DND-41 (cell line): ENCODE measurements around the gene KRTAP2-3.

Experiments
- ATAC-seq: fragments of 200-7000 bp; cut with Tn5 transposase; 3 replicates; pipeline ENCODE4 v1.9.1; 2021; ENCODE audit warnings: low read depth; ENCODE audit not compliant: insufficient read depth
- DNase-seq: peaks from one replicate; pipeline ENCODE4 v3.0.0-alpha.2; 2020
- H2AFZ ChIP-seq: 2 replicates; pipeline ENCODE4 v1.6.0; 2012; ENCODE audit warnings: low read depth, low read length
- H3K27ac ChIP-seq: 2 replicates; pipeline ENCODE4 v1.5.1; 2012; ENCODE audit warnings: low read length, inconsistent platforms
- H3K27me3 ChIP-seq: fragments of 200-600 bp; sonication (generic); 2 replicates; pipeline ENCODE4 v1.6.0; 2012; ENCODE audit warnings: low read length, mild to moderate bottlenecking, inconsistent platforms; ENCODE audit not compliant: insufficient read depth, poor library complexity
- H3K36me3 ChIP-seq: 2 replicates; pipeline ENCODE4 v1.5.1; 2012; ENCODE audit warnings: low read length, inconsistent platforms; ENCODE audit not compliant: insufficient read depth
- H3K4me1 ChIP-seq: 2 replicates; pipeline ENCODE4 v1.5.1; 2012; ENCODE audit warnings: mild to moderate bottlenecking, low read length; ENCODE audit not compliant: insufficient read depth
- H3K4me2 ChIP-seq: 2 replicates; pipeline ENCODE4 v1.6.0; 2012; ENCODE audit warnings: mild to moderate bottlenecking, moderate library complexity, low read length, inconsistent platforms; ENCODE audit not compliant: insufficient read depth
- H3K4me3 ChIP-seq, 2 experiments: fragments of 200-600 bp in 1 of 2; shearing (Covaris generic) in 1 of 2; 2 replicates each; pipeline ENCODE4 v1.5.1; 2012 to 2016; ENCODE audit warnings: inconsistent platforms in 2 of 2, low read length in 2 of 2, mild to moderate bottlenecking in 2 of 2, low read depth in 1 of 2, moderate library complexity in 1 of 2
- H3K79me2 ChIP-seq: 2 replicates; pipeline ENCODE4 v1.6.0; 2012; ENCODE audit warnings: low read length, inconsistent platforms; ENCODE audit not compliant: insufficient read depth
- H3K9ac ChIP-seq: 2 replicates; pipeline ENCODE4 v1.6.0; 2012; ENCODE audit warnings: low read depth, mild to moderate bottlenecking, inconsistent platforms, low read length, moderate library complexity
- H3K9me3 ChIP-seq: 2 replicates; pipeline ENCODE4 v1.5.1; 2012; ENCODE audit warnings: low read length, moderate library complexity, mild to moderate bottlenecking, inconsistent platforms; ENCODE audit not compliant: insufficient read depth, severe bottlenecking
- H4K20me1 ChIP-seq: 2 replicates; pipeline ENCODE4 v1.6.0; 2012; ENCODE audit warnings: low read length; ENCODE audit not compliant: insufficient read depth
- EZH2 ChIP-seq: IDR thresholded peaks from 3 replicates; pipeline ENCODE4 v1.6.1; 2012; ENCODE audit warnings: borderline replicate concordance, low read depth, mild to moderate bottlenecking, moderate library complexity, low read length, inconsistent platforms; ENCODE audit not compliant: severe bottlenecking
- TF ChIP-seq, protein P1 (sequence below): IDR thresholded peaks from 2 replicates; pipeline ENCODE4 v1.5.1; 2012; ENCODE audit warnings: borderline replicate concordance, low read length, moderate library complexity, mild to moderate bottlenecking; ENCODE audit not compliant: poor library complexity, severe bottlenecking; ENCODE audit errors: extremely low read depth

Gene KRTAP2-3

DNA sequence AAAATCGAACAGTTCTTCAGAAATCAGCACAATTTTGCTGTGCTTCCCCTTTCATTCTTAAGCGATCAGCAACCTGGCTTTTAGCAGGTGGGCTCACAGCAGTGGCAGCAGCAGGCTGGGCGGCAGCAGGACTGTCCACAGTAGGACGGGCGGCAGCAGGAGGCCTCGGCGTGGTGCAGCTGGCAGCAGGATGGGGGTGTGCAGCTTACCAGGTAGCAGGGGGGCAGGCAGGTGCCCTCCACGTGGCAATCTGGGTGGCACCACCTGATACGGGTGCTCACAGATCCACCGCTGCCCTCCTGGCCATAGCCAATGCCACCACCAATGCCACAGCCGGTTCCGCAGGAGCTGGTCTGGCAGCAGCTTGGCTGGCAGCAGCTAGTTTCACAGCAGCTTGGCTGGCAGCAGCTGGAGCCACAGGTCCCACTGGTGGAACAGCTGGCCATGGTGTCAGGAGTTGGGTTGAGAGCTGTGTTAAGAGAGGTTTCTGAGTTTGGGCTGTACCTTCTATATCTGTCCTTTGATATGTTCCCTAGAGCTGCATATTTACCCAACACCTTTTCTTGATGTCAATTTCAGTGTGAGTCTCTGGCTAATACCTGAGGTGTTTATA, 30.2 kb downstream of the KRTAP2-3 start, which contains the start of gene KRTAP1-4:
Gene KRTAP1-4 (minus strand): TSS at position 563 of the 613 bp plus-strand sequence. CDS start 117 bp downstream, at position 446.
- Histone ChIP-seq H3K9ac (no peak within 1 kb of the TSS), H2AFZ (no peak within 1 kb of the TSS)

DNA sequence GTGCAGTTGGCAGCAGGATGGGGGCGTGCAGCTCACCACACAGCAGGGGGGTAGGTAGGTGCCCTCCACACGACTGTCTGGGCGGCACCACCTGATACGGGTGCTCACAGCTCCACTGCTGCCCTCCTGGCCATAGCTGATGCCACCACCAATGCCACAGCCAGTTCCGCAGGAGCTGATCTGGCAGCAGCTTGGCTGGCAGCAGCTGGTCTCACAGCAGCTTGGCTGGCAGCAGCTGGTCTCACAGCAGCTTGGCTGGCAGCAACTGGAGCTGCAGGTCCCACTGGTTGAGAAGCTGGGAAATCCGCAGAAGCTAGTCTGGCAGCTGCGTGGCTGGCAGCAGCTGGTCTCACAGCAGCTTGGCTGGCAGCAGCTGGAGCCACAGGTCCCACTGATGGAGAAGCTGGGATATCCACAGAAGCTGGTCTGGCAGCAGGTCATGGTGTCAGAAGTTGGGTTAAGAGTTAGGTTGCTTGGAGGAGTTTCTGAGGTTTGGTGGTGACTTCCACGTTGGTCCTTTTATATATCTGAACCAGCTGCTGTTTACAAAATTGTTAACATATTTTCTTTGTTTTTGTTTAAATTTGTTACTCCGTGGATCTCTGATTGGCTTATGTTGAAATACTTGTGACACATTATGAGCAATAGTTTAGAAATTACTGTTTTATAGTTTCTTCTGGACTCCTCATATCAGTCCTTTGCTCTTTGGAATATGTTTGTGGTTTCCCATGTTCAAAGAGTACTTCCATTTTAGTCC, 33.0 kb downstream of the KRTAP2-3 start, which contains the start of gene KRTAP1-5:
Gene KRTAP1-5 (minus strand): TSS at position 494 of the 757 bp plus-strand sequence. CDS start 53 bp downstream, at position 441.
- Histone ChIP-seq H2AFZ (no peak within 1 kb of the TSS), H3K27ac (no peak within 1 kb of the TSS), H3K4me3 (no peak within 1 kb of the TSS), H3K9me3 (no peaks in the 10 kb centered on the region), H4K20me1 (no peaks in the 10 kb centered on the region), H3K36me3 (no peaks in the 10 kb centered on the region), H3K79me2 (no peaks in the 10 kb centered on the region), H3K27me3 (peaks cover 14% of the 10 kb centered on the region), H3K4me1 (no peaks in the 10 kb centered on the region), H3K9ac (no peak within 1 kb of the TSS), H3K4me2 (no peak within 1 kb of the TSS)
- ATAC-seq: no peak
- TF ChIP-seq, protein P1, sequence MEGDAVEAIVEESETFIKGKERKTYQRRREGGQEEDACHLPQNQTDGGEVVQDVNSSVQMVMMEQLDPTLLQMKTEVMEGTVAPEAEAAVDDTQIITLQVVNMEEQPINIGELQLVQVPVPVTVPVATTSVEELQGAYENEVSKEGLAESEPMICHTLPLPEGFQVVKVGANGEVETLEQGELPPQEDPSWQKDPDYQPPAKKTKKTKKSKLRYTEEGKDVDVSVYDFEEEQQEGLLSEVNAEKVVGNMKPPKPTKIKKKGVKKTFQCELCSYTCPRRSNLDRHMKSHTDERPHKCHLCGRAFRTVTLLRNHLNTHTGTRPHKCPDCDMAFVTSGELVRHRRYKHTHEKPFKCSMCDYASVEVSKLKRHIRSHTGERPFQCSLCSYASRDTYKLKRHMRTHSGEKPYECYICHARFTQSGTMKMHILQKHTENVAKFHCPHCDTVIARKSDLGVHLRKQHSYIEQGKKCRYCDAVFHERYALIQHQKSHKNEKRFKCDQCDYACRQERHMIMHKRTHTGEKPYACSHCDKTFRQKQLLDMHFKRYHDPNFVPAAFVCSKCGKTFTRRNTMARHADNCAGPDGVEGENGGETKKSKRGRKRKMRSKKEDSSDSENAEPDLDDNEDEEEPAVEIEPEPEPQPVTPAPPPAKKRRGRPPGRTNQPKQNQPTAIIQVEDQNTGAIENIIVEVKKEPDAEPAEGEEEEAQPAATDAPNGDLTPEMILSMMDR: no peak
- TF ChIP-seq EZH2: no peak
- no peak for DNase-seq

More for the DNA sequence above, 30.2 kb downstream of the KRTAP2-3 start, which contains the start of gene KRTAP1-4:
- Histone ChIP-seq H3K36me3 (no peaks in the 10 kb centered on the region), H4K20me1 (no peaks in the 10 kb centered on the region), H3K4me2 (no peak within 1 kb of the TSS), H3K27me3 (peaks cover 11% of the 10 kb centered on the region), H3K4me3 (no peak within 1 kb of the TSS), H3K27ac (no peak within 1 kb of the TSS), H3K4me1 (no peaks in the 10 kb centered on the region), H3K9me3 (no peaks in the 10 kb centered on the region), H3K79me2 (no peaks in the 10 kb centered on the region)
- TF ChIP-seq, protein P1: no peak
- TF ChIP-seq EZH2: no peak
- DNase-seq (no peak), ATAC-seq (no peak)

DNA sequence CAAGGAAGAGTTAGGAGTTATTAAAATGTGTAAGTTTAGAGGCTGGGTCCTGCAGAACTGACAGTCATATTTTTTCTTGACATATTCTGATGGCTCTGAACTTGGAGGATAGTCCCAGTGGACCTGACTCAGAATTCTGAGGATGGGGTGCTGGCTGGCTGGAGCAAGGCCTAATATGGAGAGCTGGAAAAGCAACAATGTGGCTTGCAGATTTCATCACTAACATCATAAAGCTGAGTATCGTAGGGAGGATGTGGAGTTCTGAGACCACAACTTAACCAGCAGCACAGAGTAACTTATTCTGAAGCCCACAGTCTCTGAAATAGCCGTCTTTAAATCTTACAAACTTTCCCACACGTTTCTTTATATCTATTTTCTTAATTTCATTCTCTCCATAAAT, 35.2 kb downstream of the KRTAP2-3 start:
- no peaks in the 10 kb centered on the region for H4K20me1 ChIP-seq
- H3K4me2 ChIP-seq: no peak overlapping the region
- H3K27me3 ChIP-seq: peaks cover 12% of the 10 kb centered on the region
- H3K27ac ChIP-seq: no peak overlapping the region
- H3K36me3 ChIP-seq: no peaks in the 10 kb centered on the region
- TF ChIP-seq, protein P1: no peak
- no peak for TF ChIP-seq EZH2
- H3K4me3 ChIP-seq: no peak overlapping the region
- no peak overlapping the region for H2AFZ ChIP-seq
- DNase-seq (no peak), ATAC-seq (no peak)
- no peaks in the 10 kb centered on the region for H3K4me1 ChIP-seq
- no peak overlapping the region for H3K9ac ChIP-seq
- no peaks in the 10 kb centered on the region for H3K79me2 ChIP-seq
- no peaks in the 10 kb centered on the region for H3K9me3 ChIP-seq
